AG04449 (cell line): Measurements from ENCODE around the gene CSHL1.

ENCODE experiments used
- CTCF ChIA-PET: fragments of 350-600 bp; formaldehyde crosslinking; extraction: SDS; loops from one replicate; lab custom pipeline; 2021; ENCODE audit warnings: antibody characterized with exemption; lab: Yijun Ruan, JAX
- POLR2A ChIA-PET: fragments of 400-600, 350-600 bp; formaldehyde crosslinking; extraction: SDS; loops from one replicate; lab custom pipeline; 2020; ENCODE audit warnings: antibody characterized with exemption, inconsistent platforms; lab: Yijun Ruan, JAX
- DNase-seq: peaks from one replicate; pipeline ENCODE4 v3.0.0-alpha.2; 2010; ENCODE audit warnings: low read depth, low spot score
- H3K4me3 ChIP-seq: 2 replicates; pipeline ENCODE4 v1.5.1; 2011; ENCODE audit warnings: low read depth, mild to moderate bottlenecking, control low read depth, low read length
- CTCF ChIP-seq: IDR thresholded peaks from one replicate; pipeline ENCODE4 v1.5.1; 2011; ENCODE audit warnings: mild to moderate bottlenecking, moderate library complexity, low read length, control low read depth, inconsistent platforms; ENCODE audit not compliant: insufficient read depth; ENCODE audit errors: missing control alignments

CSHL1 gene

DNA sequence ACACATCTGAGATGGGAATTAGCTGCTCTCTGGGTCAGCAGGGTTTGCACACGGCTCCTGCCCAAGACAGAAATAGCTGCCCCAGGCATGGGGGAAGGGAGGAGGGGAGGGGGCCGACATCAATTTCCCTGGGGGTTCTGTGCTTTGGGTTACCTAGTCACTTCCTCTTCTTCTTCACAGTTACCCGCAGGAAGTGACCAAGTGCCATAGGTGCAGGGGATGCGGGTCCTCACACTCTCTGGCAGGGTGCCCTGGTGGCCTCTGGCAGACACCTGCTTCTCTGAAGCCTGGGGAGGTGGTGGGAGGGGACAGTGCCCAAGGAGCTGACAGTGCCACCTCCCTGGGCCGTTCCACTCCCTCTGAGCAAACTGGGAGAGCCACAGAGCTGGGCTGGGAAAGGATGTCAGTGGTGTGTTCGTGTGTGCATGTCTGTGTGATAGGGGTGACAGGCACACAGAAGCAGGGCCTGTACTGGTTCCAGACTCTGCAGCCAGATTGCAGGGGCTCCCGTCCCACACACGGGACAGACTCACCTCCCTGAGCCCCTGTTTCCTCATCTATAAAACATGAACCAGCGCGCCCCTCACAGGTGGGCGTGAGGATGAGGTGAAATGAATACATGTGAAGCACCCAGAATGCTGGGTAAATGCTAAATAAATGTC lies 43.5 kb upstream of the CSHL1 start:
- CTCF ChIA-PET: interaction anchor here (0.7 to 4.8 kb wide), 5 partner anchors 8 to 36 kb away, joined by 3 to 44 read pairs (median 3); partner anchors contain the start of gene GH1
- no peak overlapping the region for H3K4me3 ChIP-seq
- POLR2A ChIA-PET: no interaction called here
- TF ChIP-seq CTCF: no peak
- no peak for DNase-seq

- no peak overlapping the region for H3K4me3 ChIP-seq
- POLR2A ChIA-PET: no interaction called here
- TF ChIP-seq CTCF: no peak
- CTCF ChIA-PET: interaction anchor here (0.6 to 2.5 kb wide), 10 partner anchors 7 to 182 kb away, joined by 3 to 11 read pairs (median 4); no protein-coding TSS in a partner anchor
- no peak for DNase-seq
Measured at GRCh38 chr17:63950940-63951907, 40.2 kb upstream of the CSHL1 start.

DNA sequence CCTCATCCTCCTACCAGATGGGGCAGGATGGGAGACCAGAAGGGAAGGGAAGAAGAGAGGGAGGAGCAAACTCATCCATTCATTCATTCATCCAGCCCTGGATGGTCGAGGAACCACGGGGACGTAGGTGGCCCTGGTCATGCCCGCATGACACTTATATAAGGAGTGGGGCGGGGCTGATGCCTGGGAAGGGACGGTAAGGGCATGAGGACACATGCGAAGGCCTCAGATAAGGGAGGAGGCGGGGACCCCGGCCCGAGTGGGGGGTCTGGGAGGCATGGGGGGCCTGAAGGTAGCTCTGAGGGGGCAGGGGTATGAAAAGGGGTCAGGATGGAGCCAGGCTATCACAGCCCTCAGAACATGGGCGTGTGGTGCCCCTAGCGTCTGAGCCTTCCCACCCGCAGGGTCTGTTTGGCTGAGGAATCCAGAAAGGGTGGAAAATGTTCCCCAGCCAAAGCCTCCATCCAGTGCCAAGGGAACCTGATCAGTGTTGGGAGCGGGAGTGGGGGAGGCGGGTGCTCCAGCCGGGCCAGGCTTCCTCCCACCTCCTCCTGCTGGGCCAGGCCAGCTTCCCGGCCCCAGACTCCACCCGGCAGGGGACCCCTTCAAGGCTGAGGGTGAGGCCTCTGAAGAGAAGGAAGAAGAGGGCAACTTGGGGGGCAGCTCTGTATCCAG lies 38.7 kb upstream of the CSHL1 start:
- POLR2A ChIA-PET: no interaction called here
- no peak for DNase-seq
- no peak for TF ChIP-seq CTCF
- CTCF ChIA-PET: interaction anchor here (1.1 to 2.5 kb wide), 8 partner anchors 8 to 183 kb away, joined by 3 to 11 read pairs (median 5); partner anchors contain the start of gene GH1
- no peak overlapping the region for H3K4me3 ChIP-seq

GRCh38 chr17:63948521-63948920 lies 37.5 kb upstream of the CSHL1 start:
- DNase-seq: no peak
- TF ChIP-seq CTCF: no peak
- POLR2A ChIA-PET: no interaction called here
- CTCF ChIA-PET: interaction anchor here (1.3 to 2.5 kb wide), 2 partner anchors 10 to 76 kb away, joined by 3 to 7 read pairs; no protein-coding TSS in a partner anchor
- H3K4me3 ChIP-seq: no peak overlapping the region

- no peak for DNase-seq
- H3K4me3 ChIP-seq: no peak overlapping the region
- ChIA-PET CTCF (interaction anchor here (1.0 to 3.0 kb wide), 16 partner anchors 9 to 187 kb away, joined by 3 to 53 read pairs (median 10); partner anchors contain the start of genes CSHL1 and GH1), POLR2A (no interaction called here)
- TF ChIP-seq CTCF: no peak
Measured at GRCh38 chr17:63947711-63948330, 36.8 kb upstream of the CSHL1 start.
